Activated T-cell treated with anti-CD3 and anti-CD28 coated beads, Interleukin-2, amount 50 U/mL, for 72 hours (primary cell): ENCODE data around the gene NPL. TPM values are rescaled to one million over a fixed set of nuclear protein-coding genes. Genes with fewer than 3 reads are reported as not detected.

Source experiments
- ATAC-seq, 2 donors: fragments of 150-1000 bp; cut with Tn5 transposase; replicated peaks in 1 of 2; 2 replicates each; pipeline ENCODE4 v1.10.0; 2021; ENCODE audit warnings: moderate library complexity in 2 of 2, mild to moderate bottlenecking in 1 of 2
- DNase-seq, 2 donors: peaks; one replicate each; pipeline ENCODE4 v3.0.0; 2021 to 2022; ENCODE audit warnings: mixed read lengths in 1 of 2
- H3K27ac Mint-ChIP-seq: one replicate; pipeline ENCODE4 v1.8.0; 2022; ENCODE audit warnings: mild to moderate bottlenecking, moderate library complexity, mixed read lengths
- H3K27me3 Mint-ChIP-seq: one replicate; pipeline ENCODE4 v1.8.0; 2022; ENCODE audit warnings: low read depth, mixed read lengths
- H3K36me3 Mint-ChIP-seq, 2 donors: one replicate each; pipeline ENCODE4 v1.8.0; 2022; ENCODE audit warnings: mixed read lengths in 2 of 2, mild to moderate bottlenecking in 1 of 2; ENCODE audit not compliant: insufficient read depth in 2 of 2
- H3K4me1 Mint-ChIP-seq: one replicate; pipeline ENCODE4 v1.8.0; 2022; ENCODE audit warnings: low read depth, mixed read lengths
- H3K4me3 Mint-ChIP-seq, 2 donors: one replicate each; pipeline ENCODE4 v1.8.0; 2022; ENCODE audit warnings: mild to moderate bottlenecking in 2 of 2, mixed read lengths in 2 of 2, moderate library complexity in 2 of 2
- H3K9me3 Mint-ChIP-seq, 2 donors: one replicate each; pipeline ENCODE4 v1.8.0; 2022; ENCODE audit warnings: mixed read lengths in 2 of 2
- total RNA-seq, 2 donors: library from RNA; stranded (reverse); gene quantifications; one replicate each; pipeline ENCODE4 v1.2.3, GENCODE V29; 2022

Gene NPL
- total RNA-seq, 2 donors from 2014 or later = 4.4 to 7.5 TPM

DNA sequence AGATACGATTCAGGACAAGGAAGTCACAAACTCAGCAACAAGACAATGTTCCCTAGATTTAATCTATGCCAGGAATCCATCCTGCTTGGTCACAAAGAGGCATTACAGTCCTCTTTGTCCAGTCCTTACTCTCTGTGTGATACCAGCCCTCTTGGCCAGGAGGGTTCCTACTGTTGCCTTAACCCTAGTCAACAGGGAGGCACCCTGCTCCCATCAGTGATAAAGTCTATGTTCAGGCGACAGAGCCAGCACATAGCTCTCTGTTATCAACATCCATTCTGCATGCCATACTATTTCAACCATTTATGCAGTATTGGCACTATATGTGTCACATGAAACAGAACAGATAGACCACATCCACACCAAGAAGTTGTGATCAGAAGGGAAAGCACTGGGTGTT lies 4.4 kb upstream of the NPL start:
- H3K4me3 Mint-ChIP-seq = no peak overlapping the region
- H3K4me1 Mint-ChIP-seq = peaks cover 16% of the 10 kb centered on the region
- no peak for ATAC-seq

DNA sequence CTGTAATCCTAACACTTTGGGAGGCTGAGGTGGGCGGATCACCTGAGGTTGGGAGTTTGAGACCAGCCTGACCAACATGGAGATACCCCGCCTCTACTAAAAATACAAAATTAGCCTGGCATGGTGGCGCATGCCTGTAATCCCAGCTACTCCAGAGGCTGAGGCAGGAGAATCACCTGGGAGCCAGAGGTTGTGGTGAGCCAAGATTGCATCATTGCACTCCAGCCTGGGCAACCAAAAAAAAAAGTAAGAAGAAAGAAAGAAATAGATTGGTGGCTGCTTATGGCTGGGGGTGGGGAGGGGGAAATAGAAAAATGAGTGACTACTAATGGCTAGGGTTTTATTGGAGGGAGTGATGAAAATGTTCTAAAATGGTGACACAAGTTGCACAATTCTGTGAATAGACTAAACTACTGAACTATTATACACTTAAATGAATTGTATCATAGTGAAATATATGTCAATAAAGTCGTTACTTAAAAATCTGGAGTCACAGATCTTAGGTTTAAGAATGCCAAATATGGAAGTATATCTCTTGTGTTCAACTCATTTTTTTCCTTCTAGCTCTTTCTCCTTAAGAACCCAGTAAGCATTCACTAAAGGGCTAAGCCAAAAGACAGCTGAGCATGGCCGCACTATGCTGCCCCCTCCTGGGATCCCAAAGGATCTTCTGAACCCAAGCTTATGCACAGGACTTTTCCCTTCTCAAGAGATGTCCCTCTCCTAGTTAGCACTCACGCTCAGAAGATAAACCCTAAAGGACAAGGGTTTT lies 3.2 kb upstream of the NPL start:
- no peak overlapping the region for H3K27ac Mint-ChIP-seq
- DNase-seq (peak; percentile 51 to 54), ATAC-seq (no peak)
- H3K36me3 Mint-ChIP-seq = no peaks in the 10 kb centered on the region
- no peaks in the 10 kb centered on the region for H3K9me3 Mint-ChIP-seq
- H3K4me1 Mint-ChIP-seq = peaks cover 23% of the 10 kb centered on the region
- H3K4me3 Mint-ChIP-seq = no peak overlapping the region
- peaks cover 26% of the 10 kb centered on the region for H3K27me3 Mint-ChIP-seq

More for the DNA sequence above, 4.4 kb upstream of the NPL start:
- Mint-ChIP-seq H3K9me3 (no peaks in the 10 kb centered on the region), H3K36me3 (no peaks in the 10 kb centered on the region), H3K27ac (no peak overlapping the region), H3K27me3 (peaks cover 20% of the 10 kb centered on the region)
- no peak for DNase-seq

DNA sequence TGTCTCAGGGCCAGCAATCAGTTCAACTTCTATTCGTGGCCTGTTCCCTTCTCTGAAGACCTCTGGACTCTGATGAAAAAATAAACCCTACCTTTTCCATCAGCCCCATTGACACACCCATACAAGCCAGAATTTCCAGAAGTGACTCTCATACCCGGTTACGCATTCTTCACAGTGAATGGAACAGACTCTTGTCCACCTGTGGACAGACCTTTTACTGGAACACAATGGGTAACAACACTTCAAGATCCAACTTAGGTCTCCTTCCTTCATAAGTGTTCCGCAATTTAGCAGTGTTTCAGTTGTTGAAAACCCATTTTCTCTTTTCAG lies 2.6 kb upstream of the NPL start:
- ATAC-seq (no peak), DNase-seq (no peak)
- peaks cover 27% of the 10 kb centered on the region for H3K27me3 Mint-ChIP-seq
- no peak overlapping the region for H3K27ac Mint-ChIP-seq
- H3K4me3 Mint-ChIP-seq = no peak overlapping the region
- H3K9me3 Mint-ChIP-seq = no peaks in the 10 kb centered on the region
- H3K36me3 Mint-ChIP-seq = no peaks in the 10 kb centered on the region
- H3K4me1 Mint-ChIP-seq = peaks cover 21% of the 10 kb centered on the region

DNA sequence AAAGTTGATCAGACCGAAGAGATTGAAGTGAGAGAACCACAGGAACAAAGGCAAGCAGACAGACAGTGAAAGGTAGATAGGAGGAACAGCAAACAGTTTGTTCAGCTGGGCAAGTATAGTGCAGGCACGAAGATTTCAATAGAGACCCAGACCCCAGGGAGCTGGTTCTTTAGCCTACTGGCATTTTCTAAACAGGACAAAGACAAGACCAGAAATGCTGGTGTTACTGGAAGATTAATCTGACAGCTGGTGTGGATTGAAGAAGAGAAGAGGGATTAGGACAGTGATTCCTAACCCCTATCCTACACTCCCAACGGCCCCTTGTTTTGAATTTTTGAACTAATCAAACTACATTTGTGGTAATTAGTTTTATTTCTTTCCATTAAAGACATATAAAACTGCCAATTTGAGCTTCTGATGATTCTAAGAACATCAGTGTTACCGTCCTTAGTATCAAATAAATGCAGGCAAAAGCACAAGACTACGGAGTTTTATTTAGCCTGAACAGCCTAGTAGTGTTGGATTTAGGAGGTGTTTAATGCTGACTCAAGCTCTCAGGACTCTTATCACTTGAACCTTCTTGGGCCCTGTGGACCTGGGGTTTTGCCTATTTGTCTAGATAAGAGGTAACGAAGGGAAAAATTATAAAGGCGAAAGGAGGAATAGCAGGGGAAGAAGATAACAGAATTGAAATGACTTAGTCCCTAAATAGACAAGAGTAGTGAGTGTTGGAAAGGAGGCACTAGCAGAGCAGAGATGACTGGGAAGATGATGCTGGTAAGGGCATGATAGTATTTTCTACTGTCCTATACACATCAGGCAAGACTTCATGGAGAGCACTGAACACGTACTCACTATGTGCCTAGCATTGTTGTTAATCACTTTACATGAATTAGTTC lies 2.0 kb downstream of the NPL start:
- H3K4me3 Mint-ChIP-seq = peak overlapping the region; percentile 2 to 3
- H3K36me3 Mint-ChIP-seq = no peaks in the 10 kb centered on the region
- ATAC-seq (no peak), DNase-seq (no peak)
- no peak overlapping the region for H3K27ac Mint-ChIP-seq
- no peaks in the 10 kb centered on the region for H3K9me3 Mint-ChIP-seq
- H3K27me3 Mint-ChIP-seq = peaks cover 21% of the 10 kb centered on the region
- peaks cover 21% of the 10 kb centered on the region for H3K4me1 Mint-ChIP-seq

DNA sequence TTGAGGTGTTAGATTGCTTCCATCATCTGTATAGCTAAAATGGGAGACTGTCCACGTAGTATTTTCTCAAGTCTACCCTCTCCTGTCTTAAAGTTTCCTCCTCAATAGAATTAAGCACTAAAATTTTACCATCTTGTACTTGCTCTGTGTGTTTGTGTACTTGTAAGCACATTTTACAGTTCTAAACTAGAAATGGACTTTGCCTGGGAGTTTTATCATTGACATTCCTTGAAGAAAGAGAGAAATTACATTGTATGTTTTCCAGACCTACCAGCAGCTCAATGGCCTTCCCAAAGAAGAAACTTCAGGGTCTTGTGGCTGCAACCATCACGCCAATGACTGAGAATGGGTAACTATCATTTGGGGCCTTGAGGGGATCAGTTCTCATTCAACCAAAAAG lies 4.5 kb downstream of the NPL start:
- no peak for DNase-seq
- Mint-ChIP-seq H3K4me1 (peaks cover 15% of the 10 kb centered on the region), H3K27me3 (peaks cover 7% of the 10 kb centered on the region), H3K9me3 (no peaks in the 10 kb centered on the region), H3K36me3 (no peaks in the 10 kb centered on the region), H3K4me3 (no peak overlapping the region), H3K27ac (no peak overlapping the region)
- no peak for ATAC-seq

DNA sequence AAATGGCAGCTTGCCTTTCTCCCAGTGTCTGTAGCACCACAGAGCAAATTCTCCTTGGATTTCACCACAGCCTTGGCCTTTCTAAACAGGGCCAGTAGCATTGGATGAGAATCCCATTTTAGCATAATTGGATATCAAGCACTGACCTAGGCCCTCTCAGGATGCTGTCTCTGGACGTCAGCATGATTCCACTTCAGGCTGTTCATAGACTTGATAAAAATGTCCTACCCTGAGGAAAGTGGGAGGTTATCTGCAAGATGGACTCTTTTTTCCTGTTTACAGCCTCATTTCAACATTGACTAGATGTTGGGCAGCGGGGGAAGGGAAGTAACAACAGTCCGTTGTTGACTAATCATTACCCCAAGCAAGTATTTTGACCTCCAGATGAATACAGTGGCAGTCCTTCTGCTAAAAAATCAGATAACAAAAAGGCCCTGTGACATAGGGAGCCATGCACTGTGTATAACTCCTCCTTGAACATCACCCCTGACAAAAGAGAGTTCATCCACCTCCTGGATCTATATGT lies 5.2 kb downstream of the NPL start:
- Mint-ChIP-seq H3K27ac (no peak overlapping the region), H3K4me1 (peaks cover 14% of the 10 kb centered on the region), H3K9me3 (no peaks in the 10 kb centered on the region), H3K36me3 (no peaks in the 10 kb centered on the region), H3K27me3 (peaks cover 7% of the 10 kb centered on the region), H3K4me3 (no peak overlapping the region)
- no peak for ATAC-seq
- no peak for DNase-seq

DNA sequence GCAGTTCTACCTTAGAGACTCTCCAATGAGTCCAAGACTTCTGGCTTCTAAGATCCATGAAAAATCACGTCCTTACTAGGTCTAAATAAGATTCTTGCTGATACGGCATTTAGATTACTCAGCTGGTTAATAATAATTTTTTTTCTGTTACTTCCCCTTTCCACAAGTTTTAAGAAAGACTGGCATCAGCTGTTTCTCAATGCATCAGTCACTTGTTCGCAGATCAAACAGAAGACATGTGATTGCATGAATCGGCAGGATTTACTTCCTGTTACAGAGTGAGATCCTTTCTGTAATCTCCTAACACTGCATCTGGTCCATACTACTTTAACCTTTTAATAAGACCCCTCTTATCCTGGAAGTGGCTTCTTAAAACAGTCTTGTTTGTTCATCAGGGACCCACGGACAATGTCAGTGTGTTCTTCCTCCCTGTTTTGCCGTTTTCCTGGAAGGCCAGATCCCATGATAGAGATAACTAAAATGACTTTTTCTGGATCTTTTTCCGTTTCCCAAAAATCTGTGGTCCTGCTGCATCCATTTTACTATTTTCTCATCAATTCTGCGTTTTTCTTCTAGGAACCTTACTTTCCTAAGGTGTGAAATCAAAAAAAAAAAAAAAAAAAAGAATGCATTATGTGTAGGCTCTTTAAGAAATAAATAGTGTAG lies 6.1 kb downstream of the NPL start:
- no peak overlapping the region for H3K27ac Mint-ChIP-seq
- DNase-seq (no peak), ATAC-seq (no peak)
- peaks cover 13% of the 10 kb centered on the region for H3K4me1 Mint-ChIP-seq
- H3K36me3 Mint-ChIP-seq = no peaks in the 10 kb centered on the region
- H3K9me3 Mint-ChIP-seq = no peaks in the 10 kb centered on the region
- H3K27me3 Mint-ChIP-seq = peaks cover 7% of the 10 kb centered on the region
- H3K4me3 Mint-ChIP-seq = no peak overlapping the region

DNA sequence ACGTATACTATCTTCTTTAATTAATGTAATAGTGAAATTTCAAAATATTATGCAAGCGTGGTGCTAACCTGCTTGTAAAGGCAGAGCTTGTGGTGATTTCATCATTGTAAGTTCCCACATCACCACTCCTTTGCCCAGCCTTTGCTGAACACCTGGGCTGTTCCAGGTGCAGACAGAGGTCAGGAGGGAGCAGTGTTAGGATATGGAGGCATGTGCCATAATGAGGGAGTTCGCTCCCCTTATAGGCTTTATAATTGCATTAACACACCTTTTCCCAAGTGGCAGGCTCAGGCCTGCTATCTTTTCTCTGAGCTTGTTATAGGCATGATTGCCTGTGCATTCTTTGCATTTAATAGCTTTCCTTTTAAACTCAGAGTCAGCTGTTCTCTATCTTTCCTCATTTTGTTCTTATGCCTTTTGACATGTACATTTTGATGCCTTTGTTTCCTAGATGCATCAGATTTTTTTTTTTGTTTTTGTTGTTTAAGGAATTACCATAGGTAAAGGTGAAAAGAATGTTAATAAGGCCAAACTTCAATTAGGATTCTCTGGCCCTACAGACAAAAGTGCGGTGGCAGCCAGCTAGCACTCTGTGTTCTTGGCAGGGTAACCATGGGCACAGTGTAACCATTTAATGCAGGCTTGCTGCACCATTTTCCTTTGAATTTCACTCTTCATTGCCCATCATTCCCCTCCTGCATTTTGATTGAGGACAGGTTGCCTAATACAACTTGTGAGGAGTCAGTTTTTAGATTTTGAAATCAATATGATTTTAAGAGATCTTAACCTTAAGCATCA lies 12.6 kb downstream of the NPL start:
- DNase-seq (no peak), ATAC-seq (no peak)
- Mint-ChIP-seq H3K4me3 (no peak overlapping the region), H3K36me3 (peaks cover 0 to 1% of the 10 kb centered on the region in 2 donors), H3K27ac (no peak overlapping the region), H3K9me3 (no peaks in the 10 kb centered on the region), H3K4me1 (no peaks in the 10 kb centered on the region), H3K27me3 (no peaks in the 10 kb centered on the region)

DNA sequence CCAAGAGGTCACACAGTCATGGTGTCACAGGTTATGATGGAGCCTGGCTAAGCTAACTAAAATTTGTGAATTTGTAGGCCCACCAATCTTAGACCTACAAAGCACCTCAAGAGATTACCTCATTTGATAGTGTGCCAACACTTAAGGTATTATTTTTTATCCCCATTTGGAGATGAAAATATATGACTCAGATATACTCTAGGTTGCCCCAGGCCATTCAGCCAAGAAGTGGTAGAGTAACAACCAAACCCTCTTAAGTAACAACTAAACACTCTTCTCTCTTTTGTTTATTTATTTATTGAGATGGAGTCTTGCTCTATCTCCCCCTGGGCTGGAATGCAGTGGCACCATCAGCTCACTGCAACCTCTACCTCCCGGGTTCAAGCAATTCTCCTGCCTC lies 14.3 kb downstream of the NPL start:
- ATAC-seq (no peak), DNase-seq (no peak)
- H3K4me3 Mint-ChIP-seq = no peak overlapping the region
- H3K4me1 Mint-ChIP-seq = no peaks in the 10 kb centered on the region
- H3K27me3 Mint-ChIP-seq = no peaks in the 10 kb centered on the region
- peaks cover 0 to 1% of the 10 kb centered on the region in 2 donors for H3K36me3 Mint-ChIP-seq
- no peak overlapping the region for H3K27ac Mint-ChIP-seq
- no peaks in the 10 kb centered on the region for H3K9me3 Mint-ChIP-seq

DNA sequence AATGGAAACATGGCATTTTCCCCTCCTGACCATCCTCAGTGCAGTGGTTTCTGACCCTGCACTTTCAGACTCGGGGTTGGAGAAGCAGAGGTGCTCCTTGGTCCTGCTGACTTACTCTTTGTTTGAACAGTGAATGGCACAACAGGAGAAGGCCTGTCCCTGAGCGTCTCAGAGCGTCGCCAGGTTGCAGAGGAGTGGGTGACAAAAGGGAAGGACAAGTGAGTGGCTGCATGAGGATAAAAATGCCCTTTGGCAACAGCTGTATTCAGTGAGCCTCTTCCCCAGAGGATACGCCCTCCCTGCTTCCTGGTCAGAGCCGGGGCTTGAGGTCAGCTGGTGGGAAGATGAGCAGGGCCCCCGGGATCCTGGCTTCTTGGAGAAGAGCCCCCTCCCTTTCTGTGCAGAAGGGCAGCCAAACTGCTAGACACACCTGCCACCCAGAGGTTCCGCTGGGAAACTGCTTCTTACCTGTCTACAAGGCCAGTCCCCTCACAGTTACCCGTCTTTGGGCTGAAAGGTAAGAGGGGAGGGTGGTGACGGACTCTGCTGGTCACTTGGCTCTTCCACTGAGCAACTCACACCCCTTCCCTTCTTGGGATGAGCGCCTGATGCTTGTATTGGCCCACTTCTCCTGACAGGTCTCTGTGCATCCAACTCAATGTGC lies 16.6 kb downstream of the NPL start:
- Mint-ChIP-seq H3K27me3 (no peaks in the 10 kb centered on the region), H3K9me3 (no peaks in the 10 kb centered on the region), H3K4me1 (no peaks in the 10 kb centered on the region), H3K27ac (no peak overlapping the region), H3K36me3 (peaks cover 0 to 1% of the 10 kb centered on the region in 2 donors), H3K4me3 (no peak overlapping the region)
- no peak for DNase-seq
- no peak for ATAC-seq

DNA sequence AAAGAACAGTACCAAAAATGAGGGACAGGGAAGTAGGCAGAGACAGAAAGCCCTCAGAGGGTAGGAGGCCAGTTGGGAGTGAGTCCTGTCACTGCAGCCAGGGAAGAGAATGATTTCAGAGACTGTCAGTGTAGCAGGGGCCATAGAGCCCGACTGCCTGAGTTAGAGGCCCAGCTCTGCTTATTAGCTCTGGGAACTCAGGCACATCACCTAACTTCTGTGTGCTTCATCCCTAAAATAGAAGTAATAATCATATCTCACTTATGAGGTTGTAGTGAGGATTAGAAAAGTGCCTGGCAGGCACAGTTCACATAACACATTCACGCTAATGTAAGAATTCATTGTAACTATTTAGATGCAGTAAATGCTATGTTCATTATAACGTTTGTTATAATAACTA lies 18.3 kb downstream of the NPL start:
- H3K4me1 Mint-ChIP-seq = no peaks in the 10 kb centered on the region
- ATAC-seq = no peak
- no peaks in the 10 kb centered on the region for H3K9me3 Mint-ChIP-seq
- H3K4me3 Mint-ChIP-seq = no peak overlapping the region
- H3K27me3 Mint-ChIP-seq = no peaks in the 10 kb centered on the region
- peaks cover 1 to 3% of the 10 kb centered on the region in 2 donors for H3K36me3 Mint-ChIP-seq
- no peak for DNase-seq
- no peak overlapping the region for H3K27ac Mint-ChIP-seq

DNA sequence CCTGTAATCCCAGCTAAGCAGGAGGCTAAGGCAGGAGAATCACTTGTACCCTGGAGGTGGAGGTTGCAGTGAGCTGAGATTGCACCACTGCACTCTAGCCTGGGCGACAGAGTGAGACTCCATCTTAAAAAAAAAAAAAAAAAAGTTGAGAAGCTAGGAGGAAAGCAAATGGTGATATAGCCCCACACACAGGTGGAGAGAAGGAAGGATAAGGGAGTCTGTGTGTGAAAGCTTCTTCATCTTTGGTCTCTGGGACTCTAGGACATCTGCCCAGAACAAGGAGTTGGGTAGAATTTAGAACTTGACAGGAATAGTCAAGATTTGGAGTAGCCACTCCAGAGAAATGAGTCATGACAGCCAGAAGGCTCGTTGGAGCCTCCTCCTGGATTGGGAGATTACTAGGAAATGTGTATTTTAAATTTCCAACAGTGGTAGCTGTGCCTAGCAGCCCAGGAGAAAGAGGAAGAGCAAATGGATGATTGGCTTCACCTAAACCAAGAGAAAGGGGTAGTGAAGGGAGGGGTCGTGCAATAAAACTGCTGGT lies 19.9 kb downstream of the NPL start:
- no peak overlapping the region for H3K27ac Mint-ChIP-seq
- no peaks in the 10 kb centered on the region for H3K9me3 Mint-ChIP-seq
- H3K36me3 Mint-ChIP-seq = peaks cover 1 to 3% of the 10 kb centered on the region in 2 donors
- no peaks in the 10 kb centered on the region for H3K4me1 Mint-ChIP-seq
- no peak for ATAC-seq
- H3K4me3 Mint-ChIP-seq = no peak overlapping the region
- no peak for DNase-seq
- H3K27me3 Mint-ChIP-seq = no peaks in the 10 kb centered on the region
